ENCODE measurements around the gene ICA1.

- TF ChIP-seq TAF1 (IDR thresholded peaks at IDR 0.05; ENCODE audit: borderline replicate concordance, low read depth, low read length) (no peak), POLR2A (IDR thresholded peaks at IDR 0.05; ENCODE audit: low read depth, low read length) (no peak)
Measured at GRCh38 chr7:8263048-8263447, 1.1 kb upstream of the ICA1 start.

All from GM12892 (cell line).